Transverse colon (tissue), 4 donors: Measurements from ENCODE around the gene SULT1A2. TPM values are rescaled to one million over a fixed set of nuclear protein-coding genes. Genes with fewer than 3 reads are reported as not detected.
"Not testable (repeated sequence)": the region's sequence is repeated elsewhere in the genome, so short reads cannot be mapped to it uniquely, and the experiment has no call there.

Source experiments
- DNase-seq: peaks from one replicate; pipeline ENCODE4 v3.0.0-alpha.2; 2019
- H3K27ac ChIP-seq, 4 donors: fragments of 200-600 bp; sonication (generic); 2 replicates each; pipeline ENCODE4 v1.5.1; 2016 to 2018; ENCODE audit warnings: inconsistent platforms in 4 of 4
- H3K27me3 ChIP-seq: fragments of 200-600 bp; sonication (generic); 2 replicates; pipeline ENCODE4 v1.5.1; 2017; ENCODE audit warnings: inconsistent platforms
- H3K36me3 ChIP-seq, 4 donors: fragments of 200-600 bp; sonication (generic); 2 replicates each; pipeline ENCODE4 v1.5.1; 2017 to 2019; ENCODE audit warnings: inconsistent platforms in 4 of 4
- H3K4me1 ChIP-seq, 4 donors: fragments of 200-600 bp; sonication (generic); 2 replicates each; pipeline ENCODE4 v1.5.1; 2017 to 2020; ENCODE audit warnings: inconsistent platforms in 4 of 4
- H3K4me3 ChIP-seq, 4 donors: fragments of 200-600 bp; sonication (generic); 1 replicate in 1 of 4; 2 replicates in 3 of 4; pipeline versions ENCODE4 v1.5.1 to v1.6.1; 2017 to 2019; ENCODE audit warnings: inconsistent platforms in 4 of 4
- H3K9me3 ChIP-seq, 2 donors: fragments of 200-600 bp; sonication (generic); 2 replicates each; pipeline ENCODE4 v1.5.1; 2017 to 2019; ENCODE audit warnings: inconsistent platforms in 2 of 2
- CTCF ChIP-seq, 5 experiments: fragments of 200-600 bp in 3 of 5; fragments of 450-650 bp in 2 of 5; sonication (generic) in 3 of 5; IDR thresholded peaks; 1 replicate in 2 of 5; 2 replicates in 3 of 5; pipeline ENCODE4 v1.5.1; 2016 to 2017; ENCODE audit warnings: antibody characterized with exemption in 5 of 5, inconsistent platforms in 3 of 5, mild to moderate bottlenecking in 2 of 5, moderate library complexity in 1 of 5
- EP300 ChIP-seq: sonication (generic); formaldehyde crosslinking; IDR thresholded peaks from one replicate; pipeline ENCODE4 v1.6.1; 2017; ENCODE audit warnings: antibody characterized with exemption, low read depth
- POLR2A ChIP-seq: fragments of 450-650 bp; IDR thresholded peaks from one replicate; pipeline ENCODE4 v1.6.1; 2016; ENCODE audit warnings: antibody characterized with exemption, mild to moderate bottlenecking, moderate library complexity
- POLR2AphosphoS5 ChIP-seq, 3 donors: sonication (generic); formaldehyde crosslinking; IDR thresholded peaks; one replicate each; pipeline ENCODE4 v1.6.1; 2016; ENCODE audit warnings: antibody characterized with exemption in 3 of 3
- WGBS, 2 donors: methylation state at CpG; one replicate each; pipeline ENCODE4 v1.1.5; 2018; ENCODE audit warnings: low coverage in 1 of 2; 5-methylcytosine and 5-hydroxymethylcytosine counted together
- in situ Hi-C, 4 donors: fragments of 200-750 bp; cut with MboI; loops; one replicate each; pipeline versions ENCODE4 v1.15.0 to v1.15.1; 2017; ENCODE audit warnings: low sequenced_read_pairs in 3 of 4, low pct_ligation_motif_present in 1 of 4, low pct_unique_long_range_greater_than_20kb in 1 of 4
- intact Hi-C: fragments of 100-400 bp; cut with DNase I; formaldehyde crosslinking; loops from one replicate; pipeline ENCODE4 v1.15.1; 2023; ENCODE audit warnings: low total_unique reads
- total RNA-seq, 4 donors: library from RNA; depleted of rRNA; stranded (reverse); fragments of >200 nt; gene quantifications; one replicate each; pipeline ENCODE4 v1.1.0, GENCODE V29; 2016

The SULT1A2 gene
- total RNA-seq, 4 donors from 2014 or later = 5.0 to 51.1 (median 38.3) TPM

- Histone ChIP-seq H3K27ac (no peak overlapping the region), H3K4me1 (no peaks in the 10 kb centered on the region), H3K4me3 (no peak overlapping the region), H3K36me3 (no peaks in the 10 kb centered on the region), H3K27me3 (no peaks in the 10 kb centered on the region), H3K9me3 (no peaks in the 10 kb centered on the region)
- no peak for TF ChIP-seq EP300
- no peak for TF ChIP-seq POLR2A
- TF ChIP-seq CTCF (IDR thresholded peaks at IDR 0.05) = no peak
- no peak for TF ChIP-seq POLR2AphosphoS5 (IDR thresholded peaks at IDR 0.05)
- in situ Hi-C loops (no loop called here), intact Hi-C loops (loop anchor here (5.0 kb wide), 1 partner anchor 129 kb away; no protein-coding TSS in a partner anchor)
- no peak for DNase-seq
- 74 to 76% methylated on average over 7 of the region's 7 CpGs for WGBS, 2 donors
Observed at GRCh38 chr16:28616636-28617035, 19.8 kb upstream of the SULT1A2 start.

- H3K9me3 ChIP-seq, H3K36me3 ChIP-seq, H3K27me3 ChIP-seq, DNase-seq, in situ Hi-C loops, H3K4me1 ChIP-seq, H3K27ac ChIP-seq, H3K4me3 ChIP-seq: not testable (repeated sequence)
- WGBS, 2 donors = 70 to 77% methylated on average over 7 of the region's 7 CpGs
- intact Hi-C loops = loop anchor here (5.0 kb wide), 1 partner anchor 129 kb away; no protein-coding TSS in a partner anchor
- peak in 1 of 5 experiments; percentile 9 for TF ChIP-seq CTCF (IDR thresholded peaks at IDR 0.05)
Observed at GRCh38 chr16:28616224-28616577, 19.4 kb upstream of the SULT1A2 start.

- peak; percentile 64 to 84 (median 75) for TF ChIP-seq CTCF (IDR thresholded peaks at IDR 0.05)
- H3K4me3 ChIP-seq, H3K4me1 ChIP-seq, H3K9me3 ChIP-seq, in situ Hi-C loops, H3K27ac ChIP-seq, H3K27me3 ChIP-seq, H3K36me3 ChIP-seq: not testable (repeated sequence)
- WGBS, 2 donors = 48 to 53% methylated on average over 9 to 17 of the region's 24 CpGs
- intact Hi-C loops = loop anchor here (5.0 kb wide), 1 partner anchor 128 kb away; no protein-coding TSS in a partner anchor
- peak; percentile 77 for DNase-seq
Observed at GRCh38 chr16:28615486-28616223, 18.8 kb upstream of the SULT1A2 start.

GRCh38 chr16:28614561-28614960 lies 17.7 kb upstream of the SULT1A2 start:
- intact Hi-C loops, H3K4me3 ChIP-seq, H3K9me3 ChIP-seq, in situ Hi-C loops, H3K27me3 ChIP-seq, H3K36me3 ChIP-seq, H3K27ac ChIP-seq, DNase-seq: not testable (repeated sequence)
- H3K4me1 ChIP-seq = peaks cover 11 to 17% (median 13%) of the 10 kb centered on the region in 4 donors
- 87% methylated on average over 7 of the region's 16 CpGs; no CpG with 5 or more reads in 1 of the 2 donors for WGBS, 2 donors

- no CpG with 5 or more reads among the region's 26 CpGs for WGBS, 2 donors
- DNase-seq, H3K36me3 ChIP-seq, intact Hi-C loops, H3K4me3 ChIP-seq, in situ Hi-C loops, H3K27ac ChIP-seq, H3K9me3 ChIP-seq, H3K27me3 ChIP-seq: not testable (repeated sequence)
- H3K4me1 ChIP-seq = peaks cover 12 to 24% (median 20%) of the 10 kb centered on the region in 4 donors
Observed at GRCh38 chr16:28613912-28614311, 17.1 kb upstream of the SULT1A2 start.

- DNase-seq, H3K36me3 ChIP-seq, in situ Hi-C loops, intact Hi-C loops, H3K27me3 ChIP-seq, H3K4me3 ChIP-seq, H3K27ac ChIP-seq, H3K9me3 ChIP-seq: not testable (repeated sequence)
- WGBS, 2 donors = no CpG with 5 or more reads among the region's 17 CpGs
- H3K4me1 ChIP-seq = peaks cover 12 to 30% (median 21%) of the 10 kb centered on the region in 4 donors
Observed at GRCh38 chr16:28612359-28613280, 15.8 kb upstream of the SULT1A2 start.
